IMR-90 (cell line): ENCODE measurements around the gene YY1AP1. TPM values are rescaled to one million over a fixed set of nuclear protein-coding genes. Genes with fewer than 3 reads are reported as not detected.

Experiments used
- ATAC-seq: fragments of 200-7000 bp; cut with Tn5 transposase; 2 replicates; pipeline ENCODE4 v1.9.1; 2020; ENCODE audit warnings: low read depth, mild to moderate bottlenecking, moderate library complexity
- BruUV-seq: library from RNA; stranded (reverse); fragments of 400-500 nt; replicated peaks from 2 replicates; lab custom pipeline; 2021; lab: Mats Ljungman, UMichigan
- CTCF ChIA-PET: fragments of 300-600 bp; formaldehyde crosslinking; extraction: SDS; loops from one replicate; lab custom pipeline; 2021; ENCODE audit warnings: antibody characterized with exemption; lab: Yijun Ruan, JAX
- POLR2A ChIA-PET: fragments of 300-600 bp; sonication (Branson Sonifier 250); formaldehyde crosslinking; loops from one replicate; lab custom pipeline; 2022; ENCODE audit warnings: antibody characterized with exemption; ENCODE audit not compliant: unreplicated experiment; lab: Charles Lee
- DNase-seq: peaks from one replicate; pipeline ENCODE4 v3.0.0; 2013
- H2AFZ ChIP-seq: replicated peaks from 2 replicates; pipeline ENCODE3; 2013; ENCODE audit warnings: low read length, mild to moderate bottlenecking; ENCODE audit not compliant: poor library complexity
- H2AK5ac ChIP-seq: 2 replicates; pipeline ENCODE4 v1.6.1; 2013; ENCODE audit warnings: low read depth, low read length, inconsistent platforms
- H2AK9ac ChIP-seq: replicated peaks from 2 replicates; pipeline ENCODE3; 2013; ENCODE audit warnings: mild to moderate bottlenecking, low read depth, low read length, moderate library complexity; ENCODE audit not compliant: poor library complexity
- H2BK120ac ChIP-seq: 2 replicates; pipeline ENCODE4 v1.6.1; 2013; ENCODE audit warnings: low read depth, low read length, inconsistent platforms
- H2BK15ac ChIP-seq: 3 replicates; pipeline ENCODE4 v1.6.1; 2013; ENCODE audit warnings: low read depth, low read length, inconsistent platforms
- H2BK20ac ChIP-seq: 2 replicates; pipeline ENCODE4 v1.6.1; 2013; ENCODE audit warnings: low read depth, mild to moderate bottlenecking, inconsistent platforms, low read length, moderate library complexity
- H2BK5ac ChIP-seq: 2 replicates; pipeline ENCODE4 v1.6.1; 2013; ENCODE audit warnings: mild to moderate bottlenecking, low read depth, low read length, inconsistent platforms; ENCODE audit not compliant: poor library complexity, severe bottlenecking
- H3K14ac ChIP-seq: replicated peaks from 2 replicates; pipeline ENCODE4 v1.6.1; 2013; ENCODE audit warnings: low read depth, low read length, inconsistent platforms
- H3K18ac ChIP-seq: 2 replicates; pipeline ENCODE4 v1.6.1; 2013; ENCODE audit warnings: low read depth, low read length, control low read depth
- H3K23ac ChIP-seq: 2 replicates; pipeline ENCODE4 v1.6.1; 2013; ENCODE audit warnings: low read depth, low read length, inconsistent platforms
- H3K27ac ChIP-seq: 2 replicates; pipeline ENCODE4 v1.5.1; 2013; ENCODE audit warnings: mild to moderate bottlenecking, control low read depth, low read length; ENCODE audit not compliant: insufficient read depth
- H3K27me3 ChIP-seq: 2 replicates; pipeline ENCODE4 v1.6.1; 2013; ENCODE audit warnings: low read length; ENCODE audit not compliant: control insufficient read depth, insufficient read depth
- H3K36me3 ChIP-seq: 2 replicates; pipeline ENCODE4 v1.6.1; 2013; ENCODE audit warnings: low read length, mixed read lengths; ENCODE audit not compliant: control insufficient read depth, insufficient read depth
- H3K4ac ChIP-seq: 2 replicates; pipeline ENCODE4 v1.6.1; 2013; ENCODE audit warnings: low read depth, low read length, inconsistent platforms
- H3K4me1 ChIP-seq: 2 replicates; pipeline ENCODE4 v1.6.1; 2013; ENCODE audit warnings: low read length, mixed read lengths; ENCODE audit not compliant: control insufficient read depth, insufficient read depth
- H3K4me2 ChIP-seq: 2 replicates; pipeline ENCODE4 v1.6.1; 2013; ENCODE audit warnings: low read depth, mild to moderate bottlenecking, control low read depth, low read length, moderate library complexity
- H3K4me3 ChIP-seq: 2 replicates; pipeline ENCODE4 v1.5.1; 2013; ENCODE audit warnings: low read depth, mild to moderate bottlenecking, control low read depth, low read length, moderate library complexity; ENCODE audit not compliant: insufficient read depth
- H3K56ac ChIP-seq: 2 replicates; pipeline ENCODE4 v1.6.1; 2013; ENCODE audit warnings: low read length, inconsistent platforms; ENCODE audit not compliant: insufficient read depth; ENCODE audit errors: extremely low read depth
- H3K79me1 ChIP-seq, 2 experiments: 2 replicates each; pipeline ENCODE4 v1.6.1; 2013; ENCODE audit warnings: low read length in 2 of 2, inconsistent platforms in 1 of 2, low read depth in 1 of 2
- H3K9ac ChIP-seq: 2 replicates; pipeline ENCODE4 v1.6.1; 2013; ENCODE audit warnings: low read depth, low read length, control low read depth
- H3K9me1 ChIP-seq: 2 replicates; pipeline ENCODE4 v1.6.1; 2013; ENCODE audit warnings: low read length, inconsistent platforms; ENCODE audit not compliant: insufficient read depth
- H3K9me3 ChIP-seq: 2 replicates; pipeline ENCODE4 v1.6.1; 2013; ENCODE audit warnings: low read length; ENCODE audit not compliant: control insufficient read depth, insufficient read depth
- H4K20me1 ChIP-seq: 2 replicates; pipeline ENCODE4 v1.6.1; 2013; ENCODE audit warnings: low read length, inconsistent platforms; ENCODE audit not compliant: insufficient read depth
- H4K5ac ChIP-seq: 2 replicates; pipeline ENCODE4 v1.6.1; 2013; ENCODE audit warnings: mild to moderate bottlenecking, low read depth, low read length, control low read depth
- H4K8ac ChIP-seq, 2 experiments: 2 replicates each; pipeline ENCODE4 v1.6.1; 2013; ENCODE audit warnings: low read depth in 2 of 2, low read length in 2 of 2, control low read depth in 1 of 2, inconsistent platforms in 1 of 2
- H4K91ac ChIP-seq: 2 replicates; pipeline ENCODE4 v1.6.1; 2013; ENCODE audit warnings: low read depth, low read length, inconsistent platforms; ENCODE audit not compliant: insufficient read depth
- CEBPB ChIP-seq: IDR thresholded peaks from 2 replicates; pipeline ENCODE4 v1.6.1; 2012; ENCODE audit warnings: low read depth, low read length, improper control_type of control experiment
- MAFK ChIP-seq: IDR thresholded peaks from 2 replicates; pipeline ENCODE4 v1.6.1; 2012; ENCODE audit warnings: low read depth, low read length, improper control_type of control experiment
- MXI1 ChIP-seq: IDR thresholded peaks from 2 replicates; pipeline ENCODE4 v1.6.1; 2012; ENCODE audit warnings: low read depth, mild to moderate bottlenecking, low read length, moderate library complexity, borderline replicate concordance
- POLR2A ChIP-seq: IDR thresholded peaks from 2 replicates; pipeline ENCODE4 v1.6.1; 2012; ENCODE audit warnings: mild to moderate bottlenecking, low read depth, low read length
- USF2 ChIP-seq: fragments of 150-350 bp; IDR thresholded peaks from 2 replicates; pipeline ENCODE4 v1.6.1; 2017; ENCODE audit warnings: mild to moderate bottlenecking, antibody characterized with exemption, low read length, low read depth
- WGBS, 2 experiments: methylation state at CpG; one replicate each; pipeline versions ENCODE4 v1.1.5 to v1.1.7; 2013; ENCODE audit warnings: missing lambda C conversion rate in 2 of 2; ENCODE audit not compliant: insufficient read length in 1 of 2; ENCODE audit errors: extremely low coverage in 2 of 2; 5-methylcytosine and 5-hydroxymethylcytosine counted together
- dilution Hi-C: fragments of 300-500 bp; cut with HindIII; formaldehyde crosslinking; loops from one replicate; pipeline ENCODE4 v1.14.3; 2018; ENCODE audit warnings: low sequenced_read_pairs; ENCODE audit not compliant: unreplicated experiment
- in situ Hi-C: fragments of 300-500 bp; cut with MboI; formaldehyde crosslinking; loops from 3 replicates; pipeline ENCODE4 v1.14.3; 2019; ENCODE audit warnings: low sequenced_read_pairs, inconsistent platforms, mixed read lengths
- intact Hi-C: fragments of 100-400 bp; cut with micrococcal nuclease; formaldehyde crosslinking; loops from 2 replicates; pipeline ENCODE4 v1.10.0; 2022
- polyA plus RNA-seq, 3 experiments: library from polyadenylated mRNA; depleted of rRNA; stranded (reverse); fragments of >200 nt; gene quantifications; 2 replicates each; pipeline ENCODE4 v1.2.3, GENCODE V29; 2012; ENCODE audit warnings: low replicate concordance in 1 of 3
- total RNA-seq: library from RNA; depleted of rRNA; stranded (reverse); fragments of >200 nt; gene quantifications from 2 replicates; pipeline ENCODE4 v1.2.3, GENCODE V29; 2012; rRNA removed

YY1AP1 gene
- total and polyA plus RNA-seq, 2 of the 4 experiments (the other 2 are of a cell fraction) = 31.5 to 52.6 TPM

DNA sequence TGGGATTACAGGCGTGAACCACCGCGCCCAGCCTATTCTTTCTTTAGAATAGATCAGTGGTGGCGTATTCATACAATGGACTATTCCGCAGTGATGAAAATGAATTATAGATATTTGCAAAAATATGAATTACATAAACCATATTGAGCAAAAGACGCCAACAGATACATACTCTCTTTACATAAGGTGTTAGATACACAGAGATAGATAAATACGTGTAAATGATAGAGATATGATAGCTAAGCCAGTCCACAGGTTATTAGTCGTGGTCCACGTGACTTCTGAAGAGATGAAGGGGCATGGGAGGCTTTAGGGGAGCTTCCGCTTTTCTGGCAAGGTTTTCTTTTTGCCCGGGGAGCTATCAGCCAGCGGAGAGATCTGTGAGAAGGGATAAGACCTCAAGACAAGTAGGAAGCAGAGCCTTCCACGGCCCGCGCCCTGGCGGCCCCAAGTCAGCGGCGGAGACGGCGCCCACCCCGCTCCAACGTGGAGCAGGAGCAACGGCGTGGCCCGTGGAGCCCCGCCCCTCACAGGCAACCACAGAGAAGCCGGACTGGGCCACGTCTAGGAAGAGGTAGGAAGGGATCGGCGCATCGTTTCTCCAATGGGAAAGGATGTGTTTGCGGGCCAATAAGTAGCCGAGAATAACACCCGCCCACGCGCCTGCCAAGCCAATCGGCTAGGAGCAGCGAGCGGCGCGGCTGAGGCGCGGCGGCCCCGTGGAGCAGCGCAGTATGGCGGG lies 78.9 kb downstream of the YY1AP1 start, which contains the start of gene MSTO1:
TSS of gene MSTO1 (plus strand) at position 704 of the 742 bp plus-strand sequence. CDS start at position 735, 31 bp downstream.
- Histone ChIP-seq H3K4me3 (peak within 1 kb of the TSS; percentile 79), H4K8ac (peak within 1 kb of the TSS; percentile 72 to 95), H3K14ac (peak within 1 kb of the TSS; percentile 88), H2BK5ac (peak within 1 kb of the TSS; percentile 88), H3K9me1 (no peaks in the 10 kb centered on the region), H3K9me3 (no peaks in the 10 kb centered on the region), H2AK9ac (peak within 1 kb of the TSS; percentile 84), H4K5ac (peak within 1 kb of the TSS; percentile 97), H3K4me1 (no peaks in the 10 kb centered on the region), H4K20me1 (no peaks in the 10 kb centered on the region), H4K91ac (peak within 1 kb of the TSS; percentile 73; the same call in 1 of the 2 replicates), H3K23ac (peak within 1 kb of the TSS; percentile 25; the same call in 1 of the 2 replicates), H3K27ac (peak within 1 kb of the TSS; percentile 93), H3K9ac (peak within 1 kb of the TSS; percentile 77), H3K36me3 (peaks cover 11% of the 10 kb centered on the region; the same call in 1 of the 2 replicates), H3K18ac (no peak within 1 kb of the TSS; the same call in 1 of the 2 replicates), H2AK5ac (peak within 1 kb of the TSS; percentile 79), H2BK120ac (no peak within 1 kb of the TSS; the same call in 1 of the 2 replicates), H3K56ac (peak within 1 kb of the TSS; percentile 93), H2BK20ac (no peak within 1 kb of the TSS), H2BK15ac (peak within 1 kb of the TSS; percentile 10; the same call in 1 of the 3 replicates), H3K27me3 (no peaks in the 10 kb centered on the region), H2AFZ (peak within 1 kb of the TSS; percentile 97), H3K79me1 (no peaks in the 10 kb centered on the region), H3K4ac (peak within 1 kb of the TSS; percentile 77), H3K4me2 (peak within 1 kb of the TSS; percentile 85)
- POLR2A ChIA-PET = interaction anchor here (0.6 kb wide), 1 partner anchor 385 kb away, joined by 4 read pairs; no protein-coding TSS in a partner anchor
- intact Hi-C loops = loop anchor here (5.0 kb wide), 1 partner anchor 38 kb away; no protein-coding TSS in a partner anchor
- no peak for TF ChIP-seq CEBPB
- TF ChIP-seq POLR2A = peak; percentile 66
- TF ChIP-seq MAFK = no peak
- peak; percentile 99 for TF ChIP-seq MXI1
- TF ChIP-seq USF2 = peak; percentile 73
- CTCF ChIA-PET = no interaction called here
- dilution Hi-C loops = no loop called here
- no TSS peak for BruUV-seq
- in situ Hi-C loops = no loop called here
- WGBS, 2 experiments = 4% methylated on average over 11 of the region's 47 CpGs; no CpG with 5 or more reads in 1 of the 2 experiments
- ATAC-seq (peak; percentile 98), DNase-seq (peak; percentile 98)

Other genes with a start within 250 kb of the YY1AP1 start
- 18.5 and 23.9 TPM in 2 replicates for gene ASH1L, start 126.0 kb downstream of the YY1AP1 start, total RNA-seq
- 13.7 and 14.3 TPM in 2 replicates for gene ASH1L, start 126.0 kb downstream of the YY1AP1 start, polyA plus RNA-seq (2012; rRNA removed)
- 19.2 and 21.7 TPM in 2 replicates for gene MSTO1, start 78.6 kb downstream of the YY1AP1 start, total RNA-seq
- 34.1 and 38.3 TPM in 2 replicates for gene MSTO1, start 78.6 kb downstream of the YY1AP1 start, polyA plus RNA-seq (2012; rRNA removed)
- 37.2 and 48.6 TPM in 2 replicates for gene DAP3, start 317 bp upstream of the YY1AP1 start, total RNA-seq
- 126 TPM in 2 replicates for gene DAP3, start 317 bp upstream of the YY1AP1 start, polyA plus RNA-seq (2012; rRNA removed)
- 29.4 and 30.3 TPM in 2 replicates for gene GON4L, start 168.4 kb upstream of the YY1AP1 start, total RNA-seq
- 19.2 and 21.2 TPM in 2 replicates for gene GON4L, start 168.4 kb upstream of the YY1AP1 start, polyA plus RNA-seq (2012; rRNA removed)
- 37.8 and 43.7 TPM in 2 replicates for gene SYT11, start 170.8 kb upstream of the YY1AP1 start, total RNA-seq
- gene SYT11, start 170.8 kb upstream of the YY1AP1 start, polyA plus RNA-seq (2012; rRNA removed) = 22.9 TPM in 2 replicates
- 46.8 and 52.2 TPM in 2 replicates for gene RIT1, start 222.6 kb upstream of the YY1AP1 start, total RNA-seq
- gene RIT1, start 222.6 kb upstream of the YY1AP1 start, polyA plus RNA-seq (2012; rRNA removed) = 26.2 and 29.6 TPM in 2 replicates
- 22.5 and 28.0 TPM in 2 replicates for gene KHDC4, start 245.6 kb upstream of the YY1AP1 start, total RNA-seq
- 23.4 and 29.9 TPM in 2 replicates for gene KHDC4, start 245.6 kb upstream of the YY1AP1 start, polyA plus RNA-seq (2012; rRNA removed)